GM19438 (cell line): ENCODE results near the gene GNMT.
"Not testable (repeated sequence)": the region's sequence is repeated elsewhere in the genome, so short reads cannot be mapped to it uniquely, and the experiment has no call there.

Experiments
- ATAC-seq: cut with Tn5 transposase; IDR thresholded peaks from one replicate; pipeline ENCODE4 v1.9.1; 2021; ENCODE audit warnings: low read depth; ENCODE audit not compliant: unreplicated experiment

GNMT gene

GRCh38 chr6:42940493-42941045, 20.0 kb upstream of the GNMT start:
- ATAC-seq: no peak

GRCh38 chr6:42941356-42941755, 19.2 kb upstream of the GNMT start:
- not testable (repeated sequence) for ATAC-seq

- ATAC-seq: no peak
Observed at GRCh38 chr6:42942444-42942843, 18.1 kb upstream of the GNMT start.

GRCh38 chr6:42947950-42948349, 12.6 kb upstream of the GNMT start:
- no peak for ATAC-seq

GRCh38 chr6:42952389-42952788, 8.2 kb upstream of the GNMT start:
- ATAC-seq: no peak

GRCh38 chr6:42954405-42954804, 6.1 kb upstream of the GNMT start:
- not testable (repeated sequence) for ATAC-seq

- no peak for ATAC-seq
Observed at GRCh38 chr6:42958125-42958524, 2.4 kb upstream of the GNMT start.

- no peak for ATAC-seq
Observed at GRCh38 chr6:42959917-42960242, 674 bp upstream of the GNMT start.

- no peak for ATAC-seq
Observed at GRCh38 chr6:42961020-42961470, 491 bp downstream of the GNMT start.

GRCh38 chr6:42962096-42962495, 1.5 kb downstream of the GNMT start:
- ATAC-seq: no peak

- no peak for ATAC-seq
Observed at GRCh38 chr6:42962502-42963178, 2.1 kb downstream of the GNMT start.

- no peak for ATAC-seq
Observed at GRCh38 chr6:42963179-42963854, 2.8 kb downstream of the GNMT start.

GRCh38 chr6:42963855-42964605, 3.5 kb downstream of the GNMT start:
- ATAC-seq: no peak

- no peak for ATAC-seq
Observed at GRCh38 chr6:42966571-42966970, 6.0 kb downstream of the GNMT start.

- no peak for ATAC-seq
Observed at GRCh38 chr6:42967228-42967627, 6.7 kb downstream of the GNMT start.

GRCh38 chr6:42968126-42968701, 7.7 kb downstream of the GNMT start:
- no peak for ATAC-seq

GRCh38 chr6:42968783-42969182, 8.2 kb downstream of the GNMT start:
- no peak for ATAC-seq

- no peak for ATAC-seq
Observed at GRCh38 chr6:42969431-42969830, 8.9 kb downstream of the GNMT start.

- ATAC-seq: no peak
Observed at GRCh38 chr6:42969934-42970333, 9.4 kb downstream of the GNMT start.

- no peak for ATAC-seq
Observed at GRCh38 chr6:42970871-42971612, 10.5 kb downstream of the GNMT start.
